CD4-positive, alpha-beta T cell treated with Interleukin-10 for 1 hour (primary cell): ENCODE data around the gene VTI1A.

Source experiments
- DNase-seq: peaks from one replicate; pipeline ENCODE4 v3.0.0-alpha.2; 2020

Gene VTI1A

DNA sequence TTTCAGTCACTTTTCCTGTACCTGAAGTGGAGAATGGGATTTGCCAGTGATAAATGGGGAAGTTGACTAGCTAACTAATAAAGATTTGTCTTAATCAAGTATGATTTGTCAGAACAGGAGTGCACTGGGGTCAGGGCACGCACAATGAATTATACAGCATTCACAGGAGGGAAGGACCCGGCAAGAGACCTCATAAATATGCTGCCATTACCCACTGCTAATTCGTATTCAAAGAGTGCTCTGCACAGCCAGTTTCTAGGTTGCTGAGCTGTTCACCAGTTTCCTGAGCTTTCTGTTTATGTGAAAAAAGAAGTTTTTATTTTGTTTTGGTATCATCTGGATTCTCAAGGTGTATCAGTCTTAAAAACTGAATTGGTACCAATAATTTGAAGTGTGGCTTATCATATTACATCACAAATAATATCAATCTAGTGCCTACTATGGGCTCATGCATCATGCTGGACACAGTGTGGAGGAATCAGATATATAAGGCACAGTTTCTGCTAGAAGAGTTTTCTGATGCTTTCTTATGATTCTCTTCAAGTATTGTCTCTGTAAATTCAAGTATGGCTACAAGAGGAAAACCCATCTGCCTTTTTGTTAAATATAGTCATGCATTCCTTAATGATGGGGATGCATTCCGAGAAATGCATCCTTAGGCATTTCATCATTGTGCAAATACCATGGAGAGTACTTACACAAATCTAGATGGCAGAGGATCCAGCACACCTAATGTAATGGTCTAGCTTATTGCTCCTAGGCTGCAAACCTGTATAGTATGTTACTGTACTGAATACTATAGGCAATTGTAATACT, 202.2 kb downstream of the VTI1A start:
- DNase-seq = no peak

DNA sequence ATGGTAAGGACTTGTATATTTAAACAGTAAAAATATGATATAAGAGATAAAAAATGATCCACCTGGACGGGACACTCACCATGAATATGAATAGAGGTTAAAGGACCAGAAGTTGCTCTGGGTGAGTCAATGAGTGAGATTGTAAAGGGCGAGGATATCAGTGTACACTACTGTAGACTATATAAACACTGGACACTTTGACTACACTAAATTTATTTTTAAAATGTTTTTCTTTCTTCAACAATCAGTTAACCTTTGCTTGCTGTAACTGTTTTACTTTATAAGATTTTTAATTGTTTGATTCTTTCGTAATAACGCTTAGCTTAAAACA, 202.8 kb downstream of the VTI1A start:
- DNase-seq = no peak

DNA sequence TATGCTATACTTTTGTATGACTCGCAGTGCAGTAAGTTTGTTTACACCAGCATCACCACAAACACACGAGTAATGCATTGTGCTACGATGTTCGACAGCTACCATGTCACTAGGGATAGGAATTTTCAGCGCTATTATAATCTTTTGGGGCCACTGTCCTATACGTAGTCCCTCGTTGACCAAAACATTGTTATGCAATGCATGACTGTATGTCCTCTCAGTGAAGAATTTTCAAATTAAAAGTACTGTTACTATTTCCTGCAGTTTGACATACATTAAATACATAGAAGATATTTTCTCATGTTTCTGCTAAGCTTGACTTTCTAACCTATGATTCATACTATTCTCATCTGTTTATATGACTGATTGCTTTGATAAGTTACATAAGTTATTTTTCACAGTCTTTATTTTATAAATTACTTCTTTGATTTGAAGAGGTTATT, 203.6 kb downstream of the VTI1A start:
- no peak for DNase-seq

DNA sequence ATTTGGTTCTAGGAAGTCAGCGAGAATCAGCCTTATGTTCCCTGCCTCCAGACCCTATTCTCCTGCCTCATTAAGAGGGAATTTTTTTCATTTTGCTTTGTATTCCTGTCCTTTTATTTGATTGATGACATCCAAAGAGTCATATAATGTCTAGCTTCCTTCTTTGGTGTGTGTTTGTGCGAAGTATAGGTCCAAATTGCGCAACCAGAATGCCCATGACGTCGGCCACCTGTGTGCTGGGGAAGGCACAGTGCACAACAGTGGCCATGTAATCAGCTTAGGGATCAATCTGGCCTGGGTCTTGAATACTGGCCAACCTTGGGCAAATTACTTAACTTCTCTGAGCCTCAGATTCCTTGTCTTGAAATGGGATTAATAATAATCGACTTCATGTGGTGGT, 206.2 kb downstream of the VTI1A start:
- DNase-seq = no peak

DNA sequence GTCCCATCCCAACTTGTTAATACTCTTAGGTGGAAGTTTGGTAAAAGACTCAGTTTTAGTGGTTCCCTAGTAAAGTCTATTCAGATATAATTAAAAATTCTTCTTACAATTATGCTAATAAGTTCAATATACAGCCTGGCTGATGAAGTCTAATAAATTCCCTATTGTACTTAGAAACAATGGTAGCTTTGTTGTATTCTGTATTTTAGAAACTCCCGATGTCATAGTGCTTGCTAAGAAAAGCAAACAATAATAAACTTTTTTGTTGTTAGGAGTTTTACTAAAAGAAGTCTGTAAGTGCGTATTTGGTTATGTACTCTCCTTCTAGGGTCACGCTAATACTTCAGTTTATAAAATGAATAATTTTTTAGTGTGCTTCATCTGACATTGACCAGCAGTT, 206.8 kb downstream of the VTI1A start:
- DNase-seq = no peak

DNA sequence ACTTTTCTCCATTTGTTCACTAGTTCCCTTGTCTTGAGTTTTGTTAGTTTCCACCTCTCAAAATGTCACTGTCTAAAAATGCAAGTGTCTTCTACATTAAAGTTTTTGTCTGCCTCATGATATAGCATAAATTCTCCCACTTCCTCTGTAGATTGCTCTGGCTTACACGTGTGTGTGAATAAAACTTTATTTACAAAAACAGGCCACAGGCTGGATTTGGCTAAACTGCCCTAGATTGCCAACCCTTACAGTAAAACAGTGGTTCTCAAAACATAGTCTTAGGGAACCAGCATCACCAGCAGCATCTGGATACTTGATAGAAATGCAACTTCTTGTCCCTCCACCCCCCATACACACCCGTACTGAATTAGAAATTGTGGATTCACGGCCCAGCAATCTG, 207.8 kb downstream of the VTI1A start:
- DNase-seq = no peak

DNA sequence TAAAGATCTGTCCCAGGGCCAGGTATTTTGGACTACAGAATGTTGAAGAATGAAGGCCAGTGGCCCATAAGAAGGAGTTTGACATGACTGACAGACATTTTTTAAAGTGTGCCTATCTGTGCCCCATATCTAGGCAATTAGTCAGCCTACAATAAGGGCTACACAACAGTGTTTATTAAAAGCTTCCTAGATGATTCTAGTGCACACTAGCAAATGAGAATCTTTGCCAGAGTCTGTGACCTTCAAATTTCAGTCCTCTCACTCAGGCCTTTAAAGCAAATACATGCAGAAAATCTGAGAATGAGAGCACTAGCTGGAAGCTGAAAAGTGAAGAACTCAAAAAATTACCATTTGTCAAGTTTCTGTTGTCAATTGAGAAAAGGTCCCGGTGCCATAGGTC, 208.7 kb downstream of the VTI1A start:
- no peak for DNase-seq

DNA sequence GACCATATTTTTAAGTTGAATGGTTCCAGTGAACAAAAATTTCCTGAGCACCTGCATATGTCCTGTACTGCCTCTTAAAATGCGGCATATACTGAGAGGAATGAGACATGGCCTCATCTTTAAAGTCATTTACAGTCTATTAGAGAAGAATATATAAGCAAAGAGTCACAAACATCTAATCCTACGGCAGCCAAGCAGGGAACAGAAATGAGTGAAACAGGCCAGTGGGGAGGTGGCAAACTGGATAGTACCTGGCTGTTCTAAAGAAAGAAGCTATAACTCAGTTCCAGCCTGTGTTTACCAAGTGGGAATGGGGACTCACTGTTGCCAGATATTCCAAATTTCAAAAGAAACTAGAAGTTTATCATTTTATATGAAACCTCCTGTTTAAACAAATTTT, 211.4 kb downstream of the VTI1A start:
- no peak for DNase-seq

DNA sequence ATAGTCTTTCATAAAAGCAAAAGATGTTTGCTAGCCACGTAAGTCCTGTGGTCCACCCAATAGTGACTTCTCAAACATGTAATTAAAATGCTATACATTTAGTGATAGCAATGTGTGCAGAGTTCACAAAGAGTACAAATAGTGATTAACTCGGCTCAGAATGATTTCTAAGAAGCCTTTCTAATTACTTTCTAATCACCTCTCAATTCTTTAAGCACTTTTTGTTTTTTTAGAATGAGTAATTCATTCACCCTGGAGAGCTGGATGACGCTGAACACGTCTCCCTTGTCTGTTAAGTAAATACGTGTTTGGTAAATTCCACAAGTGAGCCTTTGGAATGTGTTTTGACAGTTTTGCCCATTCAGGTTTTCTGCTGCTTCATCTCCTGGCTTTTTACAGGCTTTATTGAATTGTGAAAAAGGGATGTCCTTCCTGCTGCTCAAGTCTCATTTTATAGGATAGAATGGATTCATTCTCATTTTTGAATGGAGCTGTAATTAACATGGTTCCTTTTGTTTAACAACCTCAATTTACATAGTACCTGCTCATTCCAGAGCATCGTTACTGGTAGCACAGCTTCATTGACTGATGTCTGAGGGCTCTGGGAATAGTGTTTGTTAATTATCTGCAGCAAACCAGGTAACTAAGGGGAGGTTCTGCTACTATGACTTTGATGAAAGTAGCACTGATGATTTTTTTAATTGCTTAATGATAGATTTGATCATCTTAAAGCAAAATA, 212.1 kb downstream of the VTI1A start:
- no peak for DNase-seq

DNA sequence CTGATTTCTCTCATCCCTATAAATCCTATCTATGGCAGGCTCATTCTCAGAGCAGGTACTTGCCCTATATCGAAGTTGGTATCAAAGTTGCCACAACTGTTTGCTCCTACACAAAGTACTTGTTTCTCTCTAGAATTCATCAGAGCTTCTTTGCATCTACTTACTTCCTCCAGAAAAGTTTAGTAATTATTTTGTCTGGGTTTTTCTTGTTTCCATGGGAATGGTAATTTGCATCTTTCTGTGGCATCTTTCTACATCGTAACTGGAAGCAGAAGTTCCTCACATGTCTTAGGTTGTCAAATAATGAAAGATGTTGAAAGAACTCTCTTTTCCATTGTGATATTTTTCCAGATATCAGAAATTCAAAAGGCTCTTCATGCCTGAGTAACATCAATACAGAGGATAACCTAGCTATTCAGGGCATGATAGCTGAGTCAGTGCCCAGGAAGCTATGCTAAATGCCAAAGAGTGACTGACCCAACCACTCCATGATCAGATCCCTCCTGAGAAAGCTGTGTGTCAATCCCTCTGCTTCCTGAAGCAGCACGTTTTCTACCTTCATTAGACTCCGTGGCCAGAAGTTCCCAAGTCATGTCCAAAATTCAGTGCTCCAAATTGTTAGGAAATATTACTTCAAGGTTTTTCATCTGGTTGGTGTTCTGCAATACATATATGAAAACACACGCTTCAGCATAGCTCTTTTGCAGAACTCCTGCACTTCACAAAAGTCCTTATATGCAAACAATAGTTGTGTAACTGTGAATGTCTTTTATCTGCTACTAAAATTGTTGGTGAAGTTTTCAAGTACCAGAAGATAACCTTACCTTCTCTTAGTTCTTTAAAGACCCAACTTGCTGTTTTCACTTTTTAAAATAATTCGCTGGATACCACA, 216.5 kb downstream of the VTI1A start:
- no peak for DNase-seq

DNA sequence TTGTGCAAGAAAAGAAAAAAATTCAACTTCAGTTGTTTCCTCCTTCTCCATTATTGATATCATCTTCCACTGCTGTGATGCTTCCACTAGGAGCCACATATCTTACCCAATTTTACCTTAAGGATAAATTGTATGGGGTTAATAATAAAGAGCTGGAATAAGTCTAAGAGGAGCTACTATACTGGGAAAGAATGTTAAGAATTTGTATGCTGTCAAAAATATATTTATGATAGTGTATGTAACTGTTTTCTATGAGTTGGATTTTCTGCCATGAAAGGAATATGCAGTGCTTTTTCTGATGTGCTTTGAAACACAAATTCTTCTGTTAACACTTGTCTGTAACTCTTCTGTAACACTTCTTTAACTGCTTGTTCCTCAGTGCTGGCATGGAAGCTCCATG, 219.1 kb downstream of the VTI1A start:
- no peak for DNase-seq

DNA sequence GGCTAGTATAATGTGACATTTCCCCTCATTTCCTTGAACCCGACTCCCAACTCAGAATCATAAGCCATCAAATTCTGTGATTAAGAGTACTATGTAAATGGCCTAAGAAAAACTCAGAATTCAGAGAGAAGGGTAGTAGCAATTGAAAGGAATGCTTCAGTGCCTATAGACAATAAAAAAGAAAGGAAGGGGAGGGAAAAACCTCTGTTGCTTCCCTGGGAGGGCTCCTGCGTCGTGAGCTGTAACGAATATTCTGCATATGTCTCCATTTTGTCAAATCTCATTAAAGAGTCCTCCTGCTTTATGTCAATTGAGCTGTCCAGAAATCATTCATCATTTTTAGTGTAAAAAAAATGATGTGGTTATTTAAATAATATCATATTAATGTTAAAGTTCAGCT, 223.0 kb downstream of the VTI1A start:
- DNase-seq = no peak

DNA sequence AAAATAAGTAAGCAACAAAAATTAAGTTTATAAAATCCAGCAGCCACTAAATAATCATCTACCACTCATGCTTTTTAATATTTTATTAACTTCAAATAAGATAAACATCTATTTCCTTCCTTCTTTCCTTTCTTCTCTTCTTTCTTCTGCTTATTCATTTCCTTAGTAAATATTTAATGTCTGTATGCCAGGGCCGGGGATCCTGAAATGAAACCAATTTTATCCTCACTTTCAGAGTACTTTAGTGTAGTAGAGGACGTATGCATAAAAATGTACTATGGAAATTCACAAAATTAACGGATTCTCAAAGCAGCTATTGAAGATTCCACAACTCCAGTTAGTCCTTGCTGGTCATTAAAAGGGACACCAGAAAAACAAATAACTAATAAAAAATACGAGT, 224.7 kb downstream of the VTI1A start:
- DNase-seq = no peak

DNA sequence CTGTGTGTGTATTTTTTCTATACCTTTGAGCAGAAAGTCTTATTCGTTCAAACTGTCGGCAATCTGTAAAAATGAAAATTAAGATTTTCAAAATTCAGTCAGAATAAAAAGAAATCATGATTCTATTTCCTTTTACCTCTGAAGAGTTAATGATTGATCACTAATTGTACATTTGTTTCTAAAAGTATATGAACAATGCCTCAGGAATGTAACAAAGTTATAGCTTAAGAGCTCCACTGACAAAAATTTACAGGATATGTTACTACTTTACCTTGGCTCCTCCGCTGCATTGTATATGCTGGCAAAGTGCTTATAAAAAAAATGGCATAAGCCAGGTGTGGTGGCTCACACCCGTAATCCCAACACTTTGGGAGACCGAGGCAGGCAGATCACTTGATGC, 225.7 kb downstream of the VTI1A start:
- DNase-seq = no peak

DNA sequence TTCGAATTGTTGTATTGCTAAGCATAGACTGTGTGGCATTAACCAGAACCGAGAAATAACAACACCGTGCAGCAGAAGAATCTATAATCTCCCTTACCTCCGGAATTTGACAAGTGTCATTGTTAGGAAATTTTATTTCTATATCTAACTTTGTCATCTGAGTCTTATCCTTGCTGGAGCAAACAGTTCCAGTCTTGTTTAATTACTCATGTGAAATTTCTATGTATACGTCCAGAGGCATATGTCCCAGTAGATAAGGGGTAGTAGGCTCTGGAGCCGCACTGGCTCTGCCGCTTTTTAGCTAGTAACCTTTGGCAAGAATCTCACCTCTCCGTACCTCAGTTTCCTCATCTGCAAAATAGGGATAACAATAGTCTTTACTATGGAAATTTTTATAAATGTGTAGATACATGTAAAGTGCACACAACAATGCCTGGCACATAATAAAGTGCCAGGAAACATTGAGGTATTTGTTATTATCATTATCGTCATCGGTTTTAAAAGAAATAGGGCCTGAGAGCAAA, 228.6 kb downstream of the VTI1A start:
- no peak for DNase-seq

DNA sequence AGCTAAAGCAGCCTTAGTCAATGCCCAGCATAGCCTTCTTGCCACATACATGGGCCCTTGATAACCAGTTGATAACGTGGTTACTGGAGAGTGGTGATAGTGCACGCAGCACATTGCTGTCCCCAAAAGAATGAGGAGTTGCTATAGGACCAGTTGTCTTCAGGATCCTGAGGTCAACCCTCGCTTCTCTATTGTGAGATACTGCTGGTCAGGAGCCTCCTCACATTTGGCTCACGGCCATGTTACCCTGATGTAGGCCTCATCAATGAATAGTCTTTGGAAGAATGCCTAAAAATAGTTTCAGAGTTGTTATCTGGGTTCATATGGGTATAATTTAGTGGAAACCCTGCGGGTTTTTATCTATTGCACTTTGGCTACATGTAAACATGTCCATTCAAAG, 230.7 kb downstream of the VTI1A start:
- no peak for DNase-seq

DNA sequence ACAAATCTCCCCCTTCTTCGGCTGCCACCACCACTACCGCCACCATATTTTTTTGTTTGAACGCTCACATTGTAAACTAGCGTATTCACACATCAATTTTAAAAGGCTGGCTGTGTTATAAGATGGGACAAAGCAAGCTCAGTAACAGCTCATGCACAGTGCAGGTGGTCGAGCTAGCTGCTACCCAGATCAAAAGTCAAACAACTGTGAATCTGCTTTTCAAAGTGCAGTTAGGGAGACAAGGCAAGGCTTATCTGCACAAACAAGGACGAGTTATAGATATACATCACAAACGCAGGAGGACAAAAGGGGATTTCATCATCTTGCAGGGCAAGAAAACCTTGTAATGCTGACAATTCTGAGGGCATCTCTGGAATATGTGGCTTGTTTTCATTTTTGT, 231.6 kb downstream of the VTI1A start:
- no peak for DNase-seq

DNA sequence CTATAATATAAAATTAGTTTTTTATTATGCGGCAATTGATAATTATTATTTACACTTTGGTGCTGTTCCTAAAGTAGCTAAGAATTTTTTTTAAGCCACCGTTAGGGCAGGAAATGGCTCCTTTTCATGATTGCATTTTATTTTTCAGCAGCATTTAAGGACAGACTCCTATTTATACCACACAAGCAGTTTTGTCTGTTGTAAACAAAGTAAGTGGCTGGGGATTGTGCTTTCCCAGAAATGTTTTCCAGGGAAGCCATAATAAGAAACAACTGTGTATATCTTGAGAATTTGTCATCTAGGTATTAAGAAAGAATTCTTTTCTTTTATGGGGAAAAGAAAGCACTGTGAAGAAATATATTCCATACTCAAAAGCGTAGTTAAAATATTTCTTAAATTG, 232.0 kb downstream of the VTI1A start:
- no peak for DNase-seq

DNA sequence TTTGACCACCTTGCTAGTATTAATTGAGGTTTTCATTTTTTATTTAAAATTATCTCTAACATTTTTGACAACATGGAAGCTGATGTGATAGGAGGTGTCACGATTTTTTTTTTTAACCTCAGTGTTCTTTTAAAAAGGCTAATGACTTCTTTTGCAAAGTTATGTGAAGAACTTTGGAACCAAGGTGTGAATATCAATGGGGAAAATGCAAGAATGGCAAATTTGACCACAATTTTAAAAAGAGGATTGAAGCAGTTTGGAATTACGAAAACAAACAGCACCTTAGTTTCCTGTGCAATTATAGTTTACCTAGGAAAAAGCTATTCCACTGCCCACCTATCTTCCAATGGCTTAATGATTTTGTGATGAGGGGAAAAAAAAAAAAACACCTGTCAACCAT, 232.4 kb downstream of the VTI1A start:
- no peak for DNase-seq

DNA sequence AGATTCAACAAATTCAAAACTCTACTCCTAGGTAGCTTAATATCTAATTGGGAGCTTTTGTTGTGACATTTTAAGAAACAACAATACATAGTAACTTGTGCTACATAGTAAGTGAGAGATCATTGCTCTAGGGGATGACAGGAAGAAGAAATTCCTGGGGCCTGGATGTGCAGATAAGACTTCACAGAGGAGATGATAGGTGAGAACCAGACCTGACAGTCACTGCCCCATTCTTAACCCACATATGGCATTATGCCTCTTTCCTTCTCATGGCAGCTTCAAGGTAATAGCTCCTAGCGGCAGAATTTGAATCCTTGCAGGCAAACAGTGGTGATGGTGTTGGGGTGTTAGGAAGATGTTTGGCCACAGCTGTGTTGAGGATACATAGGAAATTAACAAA, 233.6 kb downstream of the VTI1A start:
- DNase-seq = no peak

DNA sequence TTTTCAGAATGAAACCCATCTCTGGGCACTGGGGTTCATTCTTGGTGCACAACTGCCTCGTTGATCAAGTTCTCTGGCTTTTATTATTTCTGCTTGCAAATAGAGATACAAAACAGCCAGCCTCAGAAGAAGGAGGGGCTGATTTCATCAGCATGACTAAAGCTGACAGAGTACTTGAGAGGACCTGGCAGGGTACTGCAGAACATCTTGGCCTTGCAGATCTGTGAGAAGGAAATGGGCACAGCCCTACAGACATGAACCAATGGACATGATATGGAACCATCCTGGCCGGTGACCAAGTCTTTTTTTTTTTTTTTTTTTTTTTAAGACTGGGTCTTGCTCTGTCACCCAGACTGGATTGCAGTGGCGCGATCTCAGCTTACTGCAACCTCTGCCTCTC, 240.6 kb downstream of the VTI1A start:
- DNase-seq = no peak

DNA sequence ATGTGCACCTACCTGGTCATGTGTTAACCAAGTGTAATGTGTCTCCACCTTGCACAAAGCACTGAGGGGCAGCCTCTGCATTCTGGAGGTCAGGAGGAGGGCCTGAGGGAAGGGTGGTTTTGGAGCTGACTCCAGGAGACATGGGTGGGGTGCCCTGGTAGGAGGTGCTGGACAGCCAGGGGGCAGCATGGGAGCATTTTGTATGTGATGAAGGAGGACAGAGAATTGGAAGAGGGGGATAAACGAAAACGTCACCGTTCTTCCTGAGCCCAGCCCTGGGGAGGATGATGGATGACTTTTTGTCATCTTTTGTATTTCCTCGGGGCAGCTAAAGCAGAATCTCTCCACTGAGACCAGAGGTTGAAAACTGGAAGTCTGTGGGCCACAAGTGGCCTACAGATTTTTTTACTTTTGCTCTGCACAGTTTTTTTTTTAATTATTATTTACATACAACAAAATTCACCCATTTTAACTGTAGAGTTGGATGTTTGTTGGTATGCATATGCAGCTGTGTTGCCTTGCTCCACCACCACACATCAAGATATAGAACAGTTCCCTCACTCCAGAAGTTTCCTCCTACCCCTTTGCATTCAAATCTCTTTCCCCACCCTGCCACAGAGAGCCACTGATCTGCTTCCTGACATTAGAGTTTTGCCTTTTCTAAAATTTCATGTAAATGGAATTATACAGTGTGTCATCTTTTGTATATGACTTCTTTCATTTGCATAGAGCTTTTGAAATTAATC, 242.5 kb downstream of the VTI1A start:
- no peak for DNase-seq

DNA sequence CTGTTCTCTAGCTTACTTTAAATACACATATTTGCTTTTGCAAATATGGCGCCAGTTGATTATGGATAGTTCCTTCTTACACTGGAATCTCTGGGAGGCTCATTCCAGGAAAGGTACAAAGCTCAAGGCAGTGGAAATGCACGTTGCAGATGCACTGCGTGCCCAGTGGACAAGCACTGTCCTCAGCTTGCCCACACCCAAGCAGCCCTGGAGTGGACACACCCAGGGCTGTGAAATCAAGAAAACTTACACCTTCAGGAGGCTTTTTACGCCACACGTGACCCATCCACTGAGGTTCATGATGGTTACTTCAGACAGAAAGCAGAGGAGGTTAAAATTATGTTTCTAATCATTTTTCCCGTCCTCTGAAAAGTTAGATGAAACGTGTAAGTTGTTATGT, 248.5 kb downstream of the VTI1A start:
- no peak for DNase-seq
